H1 (cell line): ENCODE measurements around the gene NEB. TPM values are rescaled to one million over a fixed set of nuclear protein-coding genes. Genes with fewer than 3 reads are reported as not detected.

Experiments
- MAX ChIP-seq: IDR thresholded peaks from 2 replicates; pipeline ENCODE4 v1.6.1; 2012; ENCODE audit warnings: inconsistent platforms
- NRF1 ChIP-seq: IDR thresholded peaks from 2 replicates; pipeline ENCODE4 v1.6.1; 2011; ENCODE audit warnings: mild to moderate bottlenecking, low read depth, low read length, improper control_type of control experiment
- polyA plus RNA-seq, 7 experiments: library from polyadenylated mRNA; depleted of rRNA in 3 of 7; stranded (reverse) in 5 of 7; unstranded in 2 of 7; fragments of >200 nt in 5 of 7; fragments of 200-250 nt in 2 of 7; gene quantifications; 1 replicate in 5 of 7; 2 replicates in 1 of 7; 4 replicates in 1 of 7; pipeline versions ENCODE4 v1.2.1 to v1.2.3, GENCODE V29; 2011 to 2013; ENCODE audit warnings: missing spikeins in 2 of 7, mixed read lengths in 2 of 7
- total RNA-seq: library from RNA; stranded (reverse); fragmentation: NEBNext Ultra II Directional; extraction: Animal tissue kit (Norgen Biotek cat#: 25700); gene quantifications from 2 replicates; pipeline ENCODE4 v1.2.1, GENCODE V29; 2021

NEB gene
- total and polyA plus RNA-seq, 2 of the 8 experiments (the other 6 are each of a cell fraction or from before 2014, with no cell fraction given) = 1.4 to 2.5 TPM

- TF ChIP-seq NRF1 (no peak), MAX (no peak)
These were observed 167.3 kb downstream of the NEB start (continued) for GRCh38 chr2:151567006-151567405.
